ENCODE data around the gene LRR1.

DNA sequence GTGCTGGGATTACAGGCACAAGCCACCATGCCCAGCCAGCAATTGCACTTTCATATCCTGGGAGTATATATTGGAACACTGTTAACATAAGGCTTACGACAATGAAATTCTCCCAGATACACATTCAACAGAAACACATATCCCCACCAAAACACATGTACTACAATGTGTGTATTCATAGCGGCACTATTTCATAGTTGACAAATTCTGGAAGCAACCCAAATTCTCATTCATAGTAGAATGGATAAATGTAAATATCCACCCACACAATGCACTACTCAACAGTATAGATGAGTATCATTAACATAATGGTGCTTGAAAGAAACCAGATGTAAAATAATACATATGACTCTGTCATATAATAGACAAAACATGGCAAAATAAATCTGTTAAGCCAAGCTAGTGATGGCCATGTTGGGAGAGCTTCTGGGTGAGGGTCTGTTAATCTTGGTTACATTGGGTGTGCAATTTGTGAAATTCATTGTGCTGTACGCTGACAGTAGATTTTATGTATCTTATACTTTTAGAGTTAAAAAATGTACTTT is 38.9 kb downstream of the LRR1 start:
- TF ChIP-seq CTCF (IDR thresholded peaks at IDR 0.05; ENCODE audit: borderline replicate concordance, extremely low read depth, low read length, poor library complexity, severe bottlenecking) = no peak
- no peak for TF ChIP-seq EZH2 (IDR thresholded peaks at IDR 0.05; ENCODE audit: borderline replicate concordance, low read depth, low read length, severe bottlenecking)

All from DND-41 (cell line).